H1 (cell line): ENCODE data around the gene DENND1A. TPM values are rescaled to one million over a fixed set of nuclear protein-coding genes. Genes with fewer than 3 reads are reported as not detected.

Experiments
- CTCF ChIA-PET: fragments of 300-600 bp; sonication (Branson Sonifier 250); formaldehyde crosslinking; loops from one replicate; lab custom pipeline; 2021; ENCODE audit not compliant: partially characterized antibody; lab: Charles Lee
- POLR2A ChIA-PET: fragments of 300-600 bp; sonication (Branson Sonifier 250); formaldehyde crosslinking; loops from one replicate; lab custom pipeline; 2021; ENCODE audit warnings: inconsistent platforms; ENCODE audit not compliant: partially characterized antibody; lab: Charles Lee
- DNase-seq, 2 experiments: peaks; one replicate each; pipeline versions ENCODE4 v3.0.0 to v3.0.0-alpha.2; 2010 to 2022; ENCODE audit warnings: low spot score in 2 of 2, low read depth in 1 of 2, mixed read lengths in 1 of 2
- FAIRE-seq: peaks from 2 replicates; lab custom pipeline; 2011; peaks lifted over from hg19 to GRCh38; lab: Jason Lieb, UNC
- H2AFZ ChIP-seq: 2 replicates; pipeline ENCODE4 v1.8.1; 2012; ENCODE audit warnings: low read length, inconsistent platforms
- H2AK5ac ChIP-seq: 2 replicates; pipeline ENCODE4 v1.6.1; 2013; ENCODE audit warnings: low read depth, low read length
- H2BK120ac ChIP-seq: replicated peaks from 2 replicates; pipeline ENCODE3; 2013; ENCODE audit warnings: low read depth, low read length, inconsistent platforms
- H2BK12ac ChIP-seq: 2 replicates; pipeline ENCODE4 v1.6.1; 2013; ENCODE audit warnings: low read depth, low read length
- H2BK15ac ChIP-seq: 2 replicates; pipeline ENCODE4 v1.6.1; 2013; ENCODE audit warnings: low read length
- H2BK20ac ChIP-seq: 2 replicates; pipeline ENCODE4 v1.6.1; 2013; ENCODE audit warnings: low read length
- H2BK5ac ChIP-seq: 2 replicates; pipeline ENCODE4 v1.6.1; 2013; ENCODE audit warnings: low read depth, low read length
- H3K14ac ChIP-seq: 2 replicates; pipeline ENCODE4 v1.6.1; 2013; ENCODE audit warnings: inconsistent platforms; ENCODE audit not compliant: insufficient read length
- H3K18ac ChIP-seq: 2 replicates; pipeline ENCODE4 v1.6.1; 2013; ENCODE audit warnings: low read length; ENCODE audit errors: extremely low read depth
- H3K23ac ChIP-seq: 2 replicates; pipeline ENCODE4 v1.6.1; 2013; ENCODE audit warnings: inconsistent platforms; ENCODE audit not compliant: insufficient read length
- H3K23me2 ChIP-seq: 2 replicates; pipeline ENCODE4 v1.6.1; 2013; ENCODE audit warnings: low read depth, low read length
- H3K27ac ChIP-seq: 2 replicates; pipeline ENCODE4 v1.6.1; 2011; ENCODE audit warnings: low read depth, low read length, inconsistent platforms
- H3K27me3 ChIP-seq, 4 experiments: replicated peaks in 1 of 4; 1 replicate in 1 of 4; 2 replicates in 3 of 4; pipeline versions ENCODE4 v1.6.1 to v1.8.1; 2011 to 2013; ENCODE audit warnings: low read length in 3 of 4, mild to moderate bottlenecking in 3 of 4, inconsistent platforms in 2 of 4, mixed read lengths in 2 of 4, moderate library complexity in 1 of 4; ENCODE audit not compliant: control insufficient read depth in 3 of 4, insufficient read depth in 3 of 4; ENCODE audit errors: extremely low read depth in 1 of 4
- H3K36me3 ChIP-seq, 4 experiments: 2 replicates each; pipeline versions ENCODE4 v1.6.1 to v1.8.1; 2011 to 2013; ENCODE audit warnings: mild to moderate bottlenecking in 4 of 4, low read length in 3 of 4, moderate library complexity in 2 of 4, control low read depth in 1 of 4, inconsistent platforms in 1 of 4; ENCODE audit not compliant: insufficient read depth in 4 of 4, control insufficient read depth in 2 of 4
- H3K4ac ChIP-seq: replicated peaks from 2 replicates; pipeline ENCODE3; 2013; ENCODE audit warnings: low read length, low read depth, mixed read lengths, inconsistent platforms; ENCODE audit not compliant: insufficient read length
- H3K4me1 ChIP-seq, 4 experiments: replicated peaks in 1 of 4; 1 replicate in 1 of 4; 2 replicates in 3 of 4; pipeline versions ENCODE4 v1.6.1 to v1.8.1; 2011 to 2013; ENCODE audit warnings: low read length in 3 of 4, inconsistent platforms in 2 of 4, mixed read lengths in 1 of 4; ENCODE audit not compliant: insufficient read depth in 4 of 4, control insufficient read depth in 3 of 4
- H3K4me2 ChIP-seq, 2 experiments: 2 replicates each; pipeline versions ENCODE4 v1.6.1 to v1.8.1; 2011 to 2013; ENCODE audit warnings: low read depth in 2 of 2, low read length in 2 of 2, control low read depth in 1 of 2, inconsistent platforms in 1 of 2, mild to moderate bottlenecking in 1 of 2; ENCODE audit not compliant: insufficient read depth in 1 of 2
- H3K4me3 ChIP-seq, 4 experiments: fragments of 200-600, 300-600 bp in 1 of 4; sonication (generic), shearing (Covaris generic), sonication (Bioruptor Twin) in 1 of 4; 2 replicates each; pipeline versions ENCODE4 v1.5.1 to v1.8.1; 2011 to 2016; ENCODE audit warnings: low read length in 4 of 4, low read depth in 3 of 4, control low read depth in 2 of 4, inconsistent platforms in 2 of 4, mild to moderate bottlenecking in 2 of 4, mixed read lengths in 1 of 4, moderate library complexity in 1 of 4; ENCODE audit not compliant: insufficient read depth in 2 of 4; ENCODE audit errors: extremely low read depth in 1 of 4
- H3K56ac ChIP-seq: replicated peaks from 2 replicates; pipeline ENCODE3; 2013; ENCODE audit warnings: low read depth, mild to moderate bottlenecking, mixed read lengths, low read length, inconsistent platforms; ENCODE audit not compliant: insufficient read length
- H3K79me1 ChIP-seq: 2 replicates; pipeline ENCODE4 v1.6.1; 2013; ENCODE audit warnings: low read depth, low read length, control low read depth
- H3K79me2 ChIP-seq, 2 experiments: 2 replicates each; pipeline versions ENCODE4 v1.6.1 to v1.8.1; 2012 to 2013; ENCODE audit warnings: low read length in 2 of 2, mild to moderate bottlenecking in 2 of 2, inconsistent platforms in 1 of 2; ENCODE audit not compliant: insufficient read depth in 2 of 2, control insufficient read depth in 1 of 2
- H3K9ac ChIP-seq, 4 experiments: replicated peaks in 1 of 4; 1 replicate in 1 of 4; 2 replicates in 3 of 4; pipeline versions ENCODE4 v1.6.1 to v1.8.1; 2011 to 2013; ENCODE audit warnings: low read depth in 3 of 4, low read length in 3 of 4, control low read depth in 2 of 4, mild to moderate bottlenecking in 2 of 4, moderate library complexity in 2 of 4, inconsistent platforms in 1 of 4; ENCODE audit errors: extremely low read depth in 1 of 4
- H3K9me3 ChIP-seq, 2 experiments: 2 replicates each; pipeline versions ENCODE4 v1.6.1 to v1.8.1; 2012 to 2013; ENCODE audit warnings: mild to moderate bottlenecking in 2 of 2, moderate library complexity in 2 of 2, control low read depth in 1 of 2, inconsistent platforms in 1 of 2, low read depth in 1 of 2, low read length in 1 of 2, mixed read lengths in 1 of 2; ENCODE audit not compliant: insufficient read depth in 2 of 2
- H4K20me1 ChIP-seq, 2 experiments: replicated peaks in 1 of 2; 2 replicates each; pipeline versions ENCODE3 to v1.8.1; 2011 to 2013; ENCODE audit warnings: inconsistent platforms in 2 of 2, low read length in 2 of 2, mild to moderate bottlenecking in 1 of 2; ENCODE audit not compliant: insufficient read depth in 2 of 2, control insufficient read depth in 1 of 2
- H4K5ac ChIP-seq: 2 replicates; pipeline ENCODE4 v1.6.1; 2013; ENCODE audit warnings: low read length, low read depth, mixed read lengths, inconsistent platforms; ENCODE audit not compliant: insufficient read length
- H4K8ac ChIP-seq: 2 replicates; pipeline ENCODE4 v1.8.0; 2013; ENCODE audit warnings: mild to moderate bottlenecking, moderate library complexity, low read length, inconsistent platforms; ENCODE audit not compliant: insufficient read depth; ENCODE audit errors: extremely low read depth
- H4K91ac ChIP-seq: replicated peaks from 2 replicates; pipeline ENCODE3; 2013; ENCODE audit warnings: low read length, mixed read lengths, inconsistent platforms; ENCODE audit not compliant: insufficient read length
- CEBPB ChIP-seq: IDR thresholded peaks from 2 replicates; pipeline ENCODE4 v1.6.1; 2012; ENCODE audit warnings: low read depth, low read length
- JUND ChIP-seq: IDR thresholded peaks from 2 replicates; pipeline ENCODE4 v1.6.1; 2011; ENCODE audit warnings: mild to moderate bottlenecking, improper control_type of control experiment, low read length
- WGBS, 2 experiments: shearing (Covaris generic) in 1 of 2; methylation state at CpG; one replicate each; pipeline versions ENCODE4 v1.1.6 to v1.1.7; 2013 to 2015; ENCODE audit warnings: low lambda C conversion rate in 2 of 2, mixed read lengths in 2 of 2, inconsistent platforms in 1 of 2, low coverage in 1 of 2, missing lambda C conversion rate in 1 of 2; ENCODE audit not compliant: insufficient replicate concordance in 2 of 2, insufficient coverage in 1 of 2, insufficient read length in 1 of 2; ENCODE audit errors: extremely low coverage in 1 of 2, missing lambda C conversion rate in 1 of 2; 5-methylcytosine and 5-hydroxymethylcytosine counted together
- polyA plus RNA-seq, 7 experiments: library from polyadenylated mRNA; depleted of rRNA in 3 of 7; stranded (reverse) in 5 of 7; unstranded in 2 of 7; fragments of >200 nt in 5 of 7; fragments of 200-250 nt in 2 of 7; gene quantifications; 1 replicate in 5 of 7; 2 replicates in 1 of 7; 4 replicates in 1 of 7; pipeline versions ENCODE4 v1.2.1 to v1.2.3, GENCODE V29; 2011 to 2013; ENCODE audit warnings: missing spikeins in 2 of 7, mixed read lengths in 2 of 7
- total RNA-seq: library from RNA; stranded (reverse); fragmentation: NEBNext Ultra II Directional; extraction: Animal tissue kit (Norgen Biotek cat#: 25700); gene quantifications from 2 replicates; pipeline ENCODE4 v1.2.1, GENCODE V29; 2021

DENND1A gene
- total and polyA plus RNA-seq, 2 of the 8 experiments (the other 6 are each of a cell fraction or from before 2014, with no cell fraction given) = 24.1 to 26.4 TPM

GRCh38 chr9:123537809-123538208 lies 392.1 kb downstream of the DENND1A start:
- FAIRE-seq (no peak), DNase-seq (no peak)
- Histone ChIP-seq H2AK5ac (no peak overlapping the region), H4K5ac (no peak overlapping the region), H3K4ac (no peak overlapping the region), H3K27ac (no peak overlapping the region), H3K79me1 (no peaks in the 10 kb centered on the region), H3K9ac (no peak overlapping the region), H3K4me2 (no peak overlapping the region), H3K36me3 (no peaks in the 10 kb centered on the region), H2BK120ac (no peak overlapping the region), H2BK12ac (no peak overlapping the region), H3K56ac (no peak overlapping the region), H3K18ac (no peak overlapping the region), H3K23me2 (no peaks in the 10 kb centered on the region), H3K9me3 (no peaks in the 10 kb centered on the region), H4K20me1 (no peaks in the 10 kb centered on the region), H4K91ac (no peak overlapping the region), H2BK20ac (no peak overlapping the region), H3K4me1 (no peaks in the 10 kb centered on the region), H3K27me3 (no peaks in the 10 kb centered on the region), H3K14ac (no peak overlapping the region), H3K23ac (no peak overlapping the region), H3K4me3 (no peak overlapping the region), H2BK15ac (no peak overlapping the region), H2BK5ac (no peak overlapping the region), H2AFZ (no peak overlapping the region), H3K79me2 (no peaks in the 10 kb centered on the region), H4K8ac (no peak overlapping the region)
- WGBS, 2 experiments = 90% methylated on average over 3 of the region's 3 CpGs; no CpG with 5 or more reads in 1 of the 2 experiments
- ChIA-PET POLR2A (no interaction called here), CTCF (no interaction called here)
- TF ChIP-seq CEBPB (peak; percentile 76), JUND (no peak)
